Endothelial cell of umbilical vein (primary cell): Measurements from ENCODE around the gene SNX24. TPM values are rescaled to one million over a fixed set of nuclear protein-coding genes. Genes with fewer than 3 reads are reported as not detected.

Experiments
- BruUV-seq: library from RNA; stranded (reverse); fragments of 400-500 nt; replicated peaks from 2 replicates; lab custom pipeline; 2021; lab: Mats Ljungman, UMichigan
- CTCF ChIA-PET: fragments of 300-600, 350-600 bp; sonication (Branson Sonifier 250); formaldehyde crosslinking; loops from one replicate; lab custom pipeline; 2021; ENCODE audit warnings: antibody characterized with exemption, inconsistent platforms; lab: Charles Lee
- POLR2A ChIA-PET: fragments of 300-600, 350-600 bp; sonication (Branson Sonifier 250); formaldehyde crosslinking; loops from one replicate; lab custom pipeline; 2021; ENCODE audit warnings: antibody characterized with exemption, inconsistent platforms; lab: Charles Lee
- DNase-seq: peaks from one replicate; pipeline ENCODE4 v3.0.0-alpha.2; 2011; ENCODE audit warnings: low read depth, low spot score
- FAIRE-seq: peaks from 2 replicates; lab custom pipeline; 2011; peaks lifted over from hg19 to GRCh38; lab: Jason Lieb, UNC
- H2AFZ ChIP-seq: 2 replicates; pipeline ENCODE4 v1.6.0; 2012; ENCODE audit warnings: low read depth, low read length, control low read depth, inconsistent platforms
- H3K27ac ChIP-seq: 2 replicates; pipeline ENCODE4 v1.5.1; 2011; ENCODE audit warnings: low read depth, mild to moderate bottlenecking, control low read depth, low read length, moderate library complexity; ENCODE audit not compliant: insufficient read depth
- H3K27me3 ChIP-seq, 2 experiments: 2 replicates each; pipeline versions ENCODE4 v1.6.0 to v1.6.1; 2011; ENCODE audit warnings: low read length in 2 of 2, mixed read lengths in 1 of 2; ENCODE audit not compliant: control insufficient read depth in 2 of 2, insufficient read depth in 2 of 2
- H3K36me3 ChIP-seq, 2 experiments: 2 replicates in 1 of 2; 3 replicates in 1 of 2; pipeline ENCODE4 v1.5.1; 2011; ENCODE audit warnings: low read length in 2 of 2, mild to moderate bottlenecking in 1 of 2, moderate library complexity in 1 of 2; ENCODE audit not compliant: control insufficient read depth in 2 of 2, insufficient read depth in 2 of 2; ENCODE audit errors: extremely low read depth in 1 of 2
- H3K4me1 ChIP-seq: 3 replicates; pipeline ENCODE4 v1.5.1; 2011; ENCODE audit warnings: mild to moderate bottlenecking, low read length; ENCODE audit not compliant: control insufficient read depth, insufficient read depth; ENCODE audit errors: extremely low read depth
- H3K4me2 ChIP-seq: 2 replicates; pipeline ENCODE4 v1.6.1; 2011; ENCODE audit warnings: low read length, control low read depth, mixed read lengths; ENCODE audit not compliant: insufficient read depth
- H3K4me3 ChIP-seq, 3 experiments: fragments of 200-600 bp in 1 of 3; sonication (generic), shearing (Covaris generic) in 1 of 3; replicated peaks in 1 of 3; 2 replicates each; pipeline ENCODE4 v1.5.1; 2011 to 2016; ENCODE audit warnings: control low read depth in 3 of 3, low read length in 3 of 3, mild to moderate bottlenecking in 2 of 3, inconsistent platforms in 1 of 3, low read depth in 1 of 3, moderate library complexity in 1 of 3; ENCODE audit not compliant: insufficient read depth in 1 of 3
- H3K79me2 ChIP-seq: 2 replicates; pipeline ENCODE4 v1.6.0; 2012; ENCODE audit warnings: low read length, inconsistent platforms; ENCODE audit not compliant: control insufficient read depth, insufficient read depth
- H3K9ac ChIP-seq: replicated peaks from 2 replicates; pipeline ENCODE3; 2011; ENCODE audit warnings: low read length, control low read depth; ENCODE audit not compliant: insufficient read depth; ENCODE audit errors: extremely low read depth
- H3K9me1 ChIP-seq: replicated peaks from 3 replicates; pipeline ENCODE4 v1.6.0; 2011; ENCODE audit warnings: mild to moderate bottlenecking, low read length; ENCODE audit not compliant: control insufficient read depth, insufficient read depth; ENCODE audit errors: extremely low read depth
- H3K9me3 ChIP-seq: replicated peaks from 2 replicates; pipeline ENCODE4 v1.5.1; 2012; ENCODE audit warnings: low read length, inconsistent platforms; ENCODE audit not compliant: control insufficient read depth, insufficient read depth
- H4K20me1 ChIP-seq: replicated peaks from 2 replicates; pipeline ENCODE3; 2011; ENCODE audit warnings: mild to moderate bottlenecking, low read length; ENCODE audit not compliant: control insufficient read depth, insufficient read depth; ENCODE audit errors: extremely low read depth
- CTCF ChIP-seq, 2 donors: IDR thresholded peaks; 1 replicate in 1 of 2; 2 replicates in 1 of 2; pipeline ENCODE4 v1.5.1; 2011; ENCODE audit warnings: low read length in 2 of 2, mild to moderate bottlenecking in 2 of 2, moderate library complexity in 2 of 2, control low read depth in 1 of 2, inconsistent platforms in 1 of 2, low read depth in 1 of 2; ENCODE audit not compliant: insufficient read depth in 1 of 2; ENCODE audit errors: extremely low read depth in 1 of 2
- EZH2 ChIP-seq: IDR thresholded peaks from 2 replicates; pipeline ENCODE4 v1.6.1; 2012; ENCODE audit warnings: borderline replicate concordance, low read depth, mild to moderate bottlenecking, moderate library complexity, low read length, inconsistent platforms; ENCODE audit not compliant: severe bottlenecking
- FOS ChIP-seq: IDR thresholded peaks from 2 replicates; pipeline ENCODE4 v1.6.1; 2011; ENCODE audit warnings: mild to moderate bottlenecking, low read length, moderate library complexity, borderline replicate concordance; ENCODE audit not compliant: insufficient read depth
- GATA2 ChIP-seq: IDR thresholded peaks from 2 replicates; pipeline ENCODE4 v1.7.0; 2011; ENCODE audit warnings: low read depth, mild to moderate bottlenecking, moderate library complexity, mixed read lengths, low read length; ENCODE audit not compliant: insufficient read length, insufficient read depth
- JUN ChIP-seq: IDR thresholded peaks from 2 replicates; pipeline ENCODE4 v1.6.1; 2011; ENCODE audit warnings: borderline replicate concordance, low read depth; ENCODE audit not compliant: insufficient read length, insufficient read depth
- MAX ChIP-seq: IDR thresholded peaks from 2 replicates; pipeline ENCODE4 v1.6.1; 2011; ENCODE audit not compliant: insufficient read depth, insufficient read length
- MYC ChIP-seq: IDR thresholded peaks from one replicate; pipeline ENCODE4 v1.6.1; 2011; ENCODE audit warnings: mild to moderate bottlenecking, low read depth, low read length
- POLR2A ChIP-seq: IDR thresholded peaks from 2 replicates; pipeline ENCODE4 v1.6.1; 2012; ENCODE audit warnings: low read depth, mild to moderate bottlenecking, control low read depth, low read length
- POLR2AphosphoS5 ChIP-seq: IDR thresholded peaks from 2 replicates; pipeline ENCODE4 v1.6.1; 2012; ENCODE audit warnings: low read depth, mild to moderate bottlenecking, control low read depth, low read length, moderate library complexity; ENCODE audit not compliant: insufficient read depth
- dilution Hi-C: fragments of 300-500 bp; cut with MboI; formaldehyde crosslinking; loops from one replicate; pipeline ENCODE4 v1.15.0; 2019; ENCODE audit warnings: low sequenced_read_pairs; ENCODE audit not compliant: extremely low pct_ligation_motif_present
- intact Hi-C: fragments of 100-400 bp; cut with micrococcal nuclease; formaldehyde crosslinking; loops from one replicate; pipeline ENCODE4 v1.10.0; 2022
- polyA plus RNA-seq, 4 experiments: library from polyadenylated mRNA; depleted of rRNA in 3 of 4; stranded (reverse) in 3 of 4; unstranded in 1 of 4; fragments of >200 nt; gene quantifications; 2 replicates each; pipeline versions ENCODE4 v1.2.1 to v1.2.3, GENCODE V29; 2011 to 2012; ENCODE audit warnings: missing spikeins in 1 of 4
- total RNA-seq: library from RNA; stranded (reverse); gene quantifications from 2 replicates; pipeline ENCODE4 v1.2.3, GENCODE V29; 2021

Gene SNX24
- total and polyA plus RNA-seq, 2 donors (not counting 3 experiments of a cell fraction or from before 2014, with no cell fraction given): 2.9 to 14.9 TPM

- no peaks in the 10 kb centered on the region for H4K20me1 ChIP-seq
- dilution Hi-C loops (no loop called here), intact Hi-C loops (loop anchor here (5.0 to 10.0 kb wide), 4 partner anchors 147 to 725 kb away; partner anchors contain the start of genes CSNK1G3 and SNCAIP)
- no peak overlapping the region for H2AFZ ChIP-seq
- peaks cover 8% of the 10 kb centered on the region for H3K4me1 ChIP-seq
- H3K4me2 ChIP-seq: no peak overlapping the region
- ChIA-PET POLR2A (no interaction called here), CTCF (no interaction called here)
- no peaks in the 10 kb centered on the region for H3K27me3 ChIP-seq
- DNase-seq (no peak), FAIRE-seq (no peak)
- H3K36me3 ChIP-seq: no peaks in the 10 kb centered on the region
- H3K27ac ChIP-seq: no peak overlapping the region
- no peak overlapping the region for H3K4me3 ChIP-seq
- no peaks in the 10 kb centered on the region for H3K9me3 ChIP-seq
- no peak overlapping the region for H3K9ac ChIP-seq
- no TSS peak for BruUV-seq
- H3K79me2 ChIP-seq: no peaks in the 10 kb centered on the region
- TF ChIP-seq POLR2A (no peak), POLR2AphosphoS5 (no peak), MYC (no peak), EZH2 (no peak), MAX (no peak), JUN (no peak), GATA2 (no peak), CTCF (IDR thresholded peaks at IDR 0.05; ENCODE audit: extremely low read depth in 1 of 2, insufficient read depth in 1 of 2, low read depth in 1 of 2, low read length in 2 of 2) (no peak), FOS (no peak)
- no peaks in the 10 kb centered on the region for H3K9me1 ChIP-seq
Measured at GRCh38 chr5:123039673-123040072, 194.3 kb downstream of the SNX24 start.
